GM13977 (cell line): Measurements from ENCODE around the gene PAQR7.

Experiments used
- DNase-seq: peaks from one replicate; pipeline ENCODE4 v3.0.0; 2012; ENCODE audit warnings: low spot score
- in situ Hi-C: fragments of 300-500 bp; cut with MboI; formaldehyde crosslinking; loops from one replicate; pipeline ENCODE4 v1.12.0; 2022; ENCODE audit warnings: low sequenced_read_pairs, low pct_unique_long_range_greater_than_20kb, mixed read lengths, inconsistent platforms; ENCODE audit not compliant: unreplicated experiment
- TF ChIP-seq, protein P1 (sequence below): IDR thresholded peaks from 2 replicates; pipeline ENCODE4 v1.5.1; 2012; ENCODE audit warnings: mild to moderate bottlenecking, control low read depth; ENCODE audit not compliant: insufficient read depth; ENCODE audit errors: extremely low read depth, missing control alignments

Gene PAQR7, protein sequence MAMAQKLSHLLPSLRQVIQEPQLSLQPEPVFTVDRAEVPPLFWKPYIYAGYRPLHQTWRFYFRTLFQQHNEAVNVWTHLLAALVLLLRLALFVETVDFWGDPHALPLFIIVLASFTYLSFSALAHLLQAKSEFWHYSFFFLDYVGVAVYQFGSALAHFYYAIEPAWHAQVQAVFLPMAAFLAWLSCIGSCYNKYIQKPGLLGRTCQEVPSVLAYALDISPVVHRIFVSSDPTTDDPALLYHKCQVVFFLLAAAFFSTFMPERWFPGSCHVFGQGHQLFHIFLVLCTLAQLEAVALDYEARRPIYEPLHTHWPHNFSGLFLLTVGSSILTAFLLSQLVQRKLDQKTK

DNA sequence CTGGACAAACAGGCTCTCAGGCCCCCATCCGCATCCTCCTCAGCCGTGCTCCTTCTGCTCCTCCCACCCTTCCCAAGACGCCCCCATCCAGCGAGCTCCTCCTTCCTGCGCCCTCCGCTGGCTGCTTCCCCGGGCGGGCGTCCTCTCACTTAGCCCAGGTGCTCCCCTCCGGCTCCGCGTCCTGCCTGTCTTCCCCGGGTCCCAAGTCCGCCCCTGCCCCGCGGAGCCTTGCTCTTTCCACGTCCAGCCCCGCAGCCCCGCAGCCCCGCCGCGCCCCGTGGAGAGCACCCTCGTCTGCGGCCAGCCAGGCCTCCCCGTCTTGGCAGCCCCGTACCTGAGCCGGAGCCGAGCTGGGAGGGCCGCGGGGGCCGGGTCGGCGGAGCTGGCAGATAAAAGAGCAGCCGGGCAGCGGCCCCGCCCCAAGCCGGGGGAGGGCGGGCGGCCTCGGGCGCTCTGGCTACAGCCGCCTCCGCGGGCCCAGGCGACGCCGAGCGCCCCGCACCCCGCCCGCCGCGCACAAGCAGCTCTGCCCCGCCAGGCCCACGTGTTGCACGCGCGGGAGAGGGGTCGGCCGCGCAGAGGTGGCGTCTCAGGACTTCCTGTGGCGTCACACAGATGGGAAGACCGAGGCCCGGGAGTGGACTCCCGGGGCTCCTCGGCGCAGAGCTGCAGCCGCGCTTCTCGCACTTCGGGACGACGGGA, at the start of gene PAQR7:
Gene PAQR7, minus strand, starts transcription at position 555 of the 702 bp plus-strand sequence. CDS start 11,869 bp downstream, outside the sequence.
- DNase-seq: peak; percentile 86
- in situ Hi-C loops: no loop called here
- TF ChIP-seq, protein P1, sequence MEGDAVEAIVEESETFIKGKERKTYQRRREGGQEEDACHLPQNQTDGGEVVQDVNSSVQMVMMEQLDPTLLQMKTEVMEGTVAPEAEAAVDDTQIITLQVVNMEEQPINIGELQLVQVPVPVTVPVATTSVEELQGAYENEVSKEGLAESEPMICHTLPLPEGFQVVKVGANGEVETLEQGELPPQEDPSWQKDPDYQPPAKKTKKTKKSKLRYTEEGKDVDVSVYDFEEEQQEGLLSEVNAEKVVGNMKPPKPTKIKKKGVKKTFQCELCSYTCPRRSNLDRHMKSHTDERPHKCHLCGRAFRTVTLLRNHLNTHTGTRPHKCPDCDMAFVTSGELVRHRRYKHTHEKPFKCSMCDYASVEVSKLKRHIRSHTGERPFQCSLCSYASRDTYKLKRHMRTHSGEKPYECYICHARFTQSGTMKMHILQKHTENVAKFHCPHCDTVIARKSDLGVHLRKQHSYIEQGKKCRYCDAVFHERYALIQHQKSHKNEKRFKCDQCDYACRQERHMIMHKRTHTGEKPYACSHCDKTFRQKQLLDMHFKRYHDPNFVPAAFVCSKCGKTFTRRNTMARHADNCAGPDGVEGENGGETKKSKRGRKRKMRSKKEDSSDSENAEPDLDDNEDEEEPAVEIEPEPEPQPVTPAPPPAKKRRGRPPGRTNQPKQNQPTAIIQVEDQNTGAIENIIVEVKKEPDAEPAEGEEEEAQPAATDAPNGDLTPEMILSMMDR: no peak

DNA sequence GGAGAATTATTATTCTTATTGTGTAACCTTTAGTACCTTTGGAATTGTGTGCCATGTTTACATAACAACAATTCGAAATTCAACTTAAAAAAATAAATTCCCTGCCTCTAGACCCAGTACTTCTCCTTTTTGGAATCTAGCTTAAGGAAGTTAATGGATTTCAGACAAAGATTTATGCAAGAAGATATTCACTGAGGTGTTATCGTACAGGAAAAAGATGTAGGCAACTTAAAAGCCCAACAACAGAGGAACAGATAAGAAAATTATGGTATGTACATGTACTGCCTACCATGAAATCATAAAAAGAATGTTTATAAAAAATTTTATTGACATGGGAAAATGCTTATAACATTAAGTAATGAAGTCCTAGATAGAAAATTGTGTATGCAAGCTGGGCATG, 48.9 kb upstream of the PAQR7 start:
- TF ChIP-seq, protein P1: no peak
- no peak for DNase-seq
- in situ Hi-C loops: no loop called here

DNA sequence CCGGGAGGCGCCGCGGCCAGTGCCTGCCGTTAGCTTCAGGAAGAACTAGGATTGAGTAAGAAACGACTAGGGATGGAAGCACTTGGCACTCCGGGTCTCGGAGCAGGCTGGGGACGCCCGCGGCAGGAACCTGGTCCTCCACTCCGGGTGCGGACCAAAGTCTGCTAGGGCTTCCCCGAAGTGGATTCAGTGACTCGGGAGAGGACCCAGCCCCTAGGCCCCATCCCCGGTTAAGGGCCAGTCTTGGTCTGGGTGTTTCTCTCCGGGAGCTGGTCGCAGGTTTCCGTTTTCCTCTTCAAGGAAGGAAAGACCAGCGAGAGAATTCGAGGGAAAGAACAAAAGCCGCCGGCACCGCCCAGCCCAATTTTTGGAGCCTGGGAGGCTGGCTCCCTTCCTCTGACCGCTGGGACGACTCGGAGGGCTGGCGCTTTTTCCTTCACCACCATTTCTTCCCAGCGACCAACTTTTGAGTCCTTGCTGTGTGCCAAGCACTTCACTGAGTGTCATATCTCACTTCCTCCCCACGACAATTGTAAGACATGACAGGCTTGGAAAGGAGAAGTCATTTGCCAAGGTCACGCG, 47.6 kb upstream of the PAQR7 start:
- in situ Hi-C loops: no loop called here
- no peak for DNase-seq
- TF ChIP-seq, protein P1: no peak

DNA sequence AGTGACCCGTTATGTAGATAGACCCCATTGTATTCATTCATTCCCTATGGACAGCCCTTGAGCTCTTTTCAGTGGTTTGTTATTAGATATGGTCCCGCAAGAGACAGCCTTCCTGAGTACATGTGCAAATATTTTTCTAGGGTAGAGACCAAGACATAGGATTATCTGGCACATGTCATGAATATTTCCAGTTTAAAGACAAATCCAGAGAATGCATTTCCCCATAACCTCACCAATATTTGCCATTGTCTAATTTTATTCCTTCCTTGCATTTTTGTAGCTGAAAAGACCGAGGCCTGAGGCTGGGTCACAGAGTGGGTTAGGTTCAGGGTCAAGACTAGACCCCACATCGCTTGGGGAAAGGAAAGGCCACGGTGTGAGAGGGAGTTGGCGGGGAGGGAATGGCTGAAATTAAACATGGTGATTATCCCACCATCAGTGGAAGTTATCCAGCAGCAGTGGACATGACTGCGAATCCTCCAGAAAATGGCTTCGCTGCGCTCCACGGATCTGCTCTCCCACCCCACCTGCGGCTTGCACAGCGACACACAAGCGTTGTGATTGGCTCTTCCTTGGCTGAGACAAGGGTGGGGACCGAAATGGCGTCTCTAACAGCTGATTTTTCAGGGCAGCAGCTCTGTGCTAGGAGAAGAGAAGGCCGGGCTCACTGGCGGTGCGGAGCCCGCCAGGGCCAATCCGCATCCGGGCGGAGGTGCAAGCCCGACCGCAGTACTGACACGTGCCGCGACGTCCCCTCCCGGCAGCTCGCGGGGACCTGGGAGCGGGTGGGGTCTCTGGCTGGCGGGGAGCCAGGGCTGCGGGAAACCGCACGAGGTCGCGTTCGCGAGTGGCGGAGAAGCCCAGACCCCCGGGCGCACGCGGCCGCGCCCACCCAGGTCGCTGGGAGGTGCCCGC, 46.8 kb upstream of the PAQR7 start:
- DNase-seq: peak; percentile 36
- TF ChIP-seq, protein P1: no peak
- in situ Hi-C loops: no loop called here

DNA sequence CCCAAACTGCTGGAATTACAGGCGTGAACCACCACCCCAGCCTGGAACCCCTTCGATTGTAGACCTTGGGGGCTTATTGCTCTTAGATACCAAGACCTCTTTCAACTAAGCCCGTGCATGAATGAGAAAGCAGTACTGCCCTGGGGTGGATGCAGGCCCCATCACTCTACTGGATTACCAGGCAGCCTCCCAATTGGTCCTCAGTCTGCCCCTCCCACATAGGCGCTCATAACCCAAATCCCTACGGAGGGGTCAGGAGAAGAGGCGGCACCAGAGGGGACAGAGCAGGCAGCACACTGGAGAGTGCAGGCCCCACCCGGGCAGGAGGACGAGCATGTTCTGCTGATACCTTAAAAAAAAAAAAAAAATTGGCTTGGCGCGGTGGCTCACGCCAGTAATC, 43.1 kb upstream of the PAQR7 start:
- no peak for DNase-seq
- TF ChIP-seq, protein P1: no peak
- in situ Hi-C loops: no loop called here

DNA sequence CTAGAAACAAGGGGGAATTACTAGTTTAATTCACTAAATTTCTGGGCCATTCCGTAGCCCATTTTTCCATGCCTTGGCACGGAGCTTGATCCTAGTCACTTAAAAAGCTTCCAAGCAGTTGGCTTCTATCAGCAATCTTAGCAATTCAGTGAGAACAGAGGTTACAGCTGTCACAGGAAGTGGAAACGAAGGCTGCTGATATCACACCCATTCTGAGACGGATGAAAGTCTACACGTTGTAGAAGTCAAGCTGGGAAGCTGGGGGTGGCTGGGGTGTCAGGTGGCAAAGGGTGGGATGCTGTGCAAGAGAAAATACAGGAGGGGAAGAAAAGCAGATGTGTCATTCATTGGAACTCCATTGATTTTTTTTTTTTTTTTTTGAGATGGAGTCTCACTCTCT, 42.5 kb upstream of the PAQR7 start:
- no peak for DNase-seq
- TF ChIP-seq, protein P1: no peak
- in situ Hi-C loops: no loop called here
